ENCODE results near the gene ALKBH3. TPM values are rescaled to one million over a fixed set of nuclear protein-coding genes. Genes with fewer than 3 reads are reported as not detected.

Gene ALKBH3
- total RNA-seq, 6 donors from 2014 or later = 23.9 to 60.8 (median 27.6) TPM

GRCh38 chr11:43904742-43905535, 24.3 kb downstream of the ALKBH3 start:
- TF ChIP-seq POLR2A (IDR thresholded peaks at IDR 0.05) (no peak), EP300 (IDR thresholded peaks at IDR 0.05) (no peak), CTCF (IDR thresholded peaks at IDR 0.05) (no peak), POLR2AphosphoS5 (IDR thresholded peaks at IDR 0.05) (no peak)
- peaks cover 0 to 13% (median 4%) of the 10 kb centered on the region in 4 donors for H3K4me1 ChIP-seq
- no peaks in the 10 kb centered on the region for H3K27me3 ChIP-seq
- 68 to 84% methylated on average over 10 of the region's 10 CpGs for WGBS, 2 donors
- H3K36me3 ChIP-seq = peaks cover 0 to 59% (median 16%) of the 10 kb centered on the region in 4 donors
- peak overlapping the region in 1 of 4 donors; percentile 31 for H3K27ac ChIP-seq
- H3K4me3 ChIP-seq = no peak overlapping the region
- ATAC-seq (ENCODE audit: low FRiP score in 2 of 2) = peak in 1 of 2 donors; percentile 72
- no peaks in the 10 kb centered on the region for H3K9me3 ChIP-seq
- DNase-seq = no peak

DNA sequence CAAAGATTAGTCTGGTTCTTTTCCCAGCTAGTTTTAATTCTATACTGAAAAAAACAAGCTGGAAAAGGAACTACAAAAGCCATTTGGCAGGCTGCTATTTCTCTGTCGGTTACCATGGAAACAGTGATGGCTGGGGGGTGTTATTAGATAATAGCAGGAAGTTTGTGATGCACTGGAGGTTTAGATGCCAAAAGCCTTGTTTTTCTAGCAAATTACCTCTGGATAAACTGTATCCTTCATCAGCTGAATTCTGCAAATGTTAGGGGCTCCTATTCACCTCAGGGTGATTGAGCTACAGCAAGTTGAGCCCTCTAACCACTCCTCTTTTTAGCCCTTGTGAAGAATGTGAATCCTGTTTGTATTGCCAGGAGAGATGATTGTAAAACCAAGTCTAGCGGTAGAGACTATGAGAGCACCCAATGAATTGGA, 25.2 kb downstream of the ALKBH3 start:
- TF ChIP-seq CTCF (IDR thresholded peaks at IDR 0.05) (no peak), POLR2A (IDR thresholded peaks at IDR 0.05) (no peak)
- peak overlapping the region in 1 of 4 donors; percentile 31 for H3K27ac ChIP-seq
- WGBS, 2 donors = 69 to 75% methylated on average over 2 of the region's 2 CpGs
- H3K4me3 ChIP-seq = no peak overlapping the region
- ATAC-seq (ENCODE audit: low FRiP score in 2 of 2) (peak in 1 of 2 donors; percentile 44), DNase-seq (no peak)
- no peaks in the 10 kb centered on the region for H3K9me3 ChIP-seq
- H3K27me3 ChIP-seq = no peaks in the 10 kb centered on the region
- H3K36me3 ChIP-seq = peaks cover 0 to 63% (median 16%) of the 10 kb centered on the region in 4 donors
- peaks cover 0 to 13% (median 4%) of the 10 kb centered on the region in 4 donors for H3K4me1 ChIP-seq

DNA sequence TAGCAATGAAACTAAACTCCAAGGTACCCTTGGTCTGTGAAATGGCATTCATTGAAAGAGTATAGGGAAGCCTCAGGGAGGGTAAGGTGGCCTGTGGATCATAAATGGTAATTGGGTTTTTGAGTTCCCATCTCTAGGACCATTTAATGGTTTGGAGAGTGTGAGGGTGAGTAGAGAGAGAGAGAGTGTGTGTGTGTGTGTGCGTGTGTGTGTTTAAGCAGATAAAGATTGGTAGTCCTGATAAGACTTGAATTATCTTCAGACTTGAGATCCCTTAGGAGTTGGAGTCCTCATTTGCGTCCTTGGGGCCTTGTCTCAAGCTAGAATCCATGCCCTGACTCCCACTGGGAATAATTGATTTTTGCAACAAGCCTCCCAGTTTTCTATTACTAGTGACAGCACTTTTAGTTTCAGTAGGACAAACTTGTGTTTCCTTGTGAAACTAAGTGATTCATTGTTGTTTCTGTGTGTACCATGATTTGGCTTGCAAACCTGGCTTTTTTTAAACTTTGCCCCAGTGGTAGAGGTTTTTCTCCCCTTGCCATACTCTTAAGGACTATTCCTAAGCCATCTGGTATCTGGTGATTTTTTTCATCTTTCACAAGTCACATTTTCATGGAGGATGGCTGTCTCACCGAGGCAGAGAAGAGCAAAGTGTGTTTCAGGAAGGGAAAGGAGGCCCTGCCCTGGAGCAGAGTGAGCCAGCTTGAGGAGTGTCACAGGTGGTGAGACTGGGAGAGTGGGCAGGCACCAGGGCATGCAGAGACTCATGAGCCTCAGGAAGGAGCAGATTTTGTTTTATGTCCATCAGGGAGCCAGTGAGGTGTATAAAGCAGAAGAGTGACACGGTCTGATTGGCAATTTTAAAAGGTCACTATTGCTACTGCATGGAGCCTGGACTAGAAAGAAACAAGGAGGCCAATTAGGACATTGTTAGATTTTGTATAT, 26.7 kb downstream of the ALKBH3 start:
- TF ChIP-seq POLR2AphosphoS5 (IDR thresholded peaks at IDR 0.05) (no peak), CTCF (IDR thresholded peaks at IDR 0.05) (no peak), EP300 (IDR thresholded peaks at IDR 0.05) (no peak), POLR2A (IDR thresholded peaks at IDR 0.05) (no peak)

GRCh38 chr11:43908191-43908590, 27.6 kb downstream of the ALKBH3 start:
- Histone ChIP-seq H3K36me3 (peaks cover 0 to 46% (median 4%) of the 10 kb centered on the region in 4 donors), H3K4me3 (no peak overlapping the region), H3K27me3 (no peaks in the 10 kb centered on the region), H3K27ac (no peak overlapping the region), H3K4me1 (peaks cover 0 to 8% (median 4%) of the 10 kb centered on the region in 4 donors), H3K9me3 (no peaks in the 10 kb centered on the region)
- 94 to 96% methylated on average over 2 of the region's 2 CpGs for WGBS, 2 donors
- DNase-seq (no peak), ATAC-seq (ENCODE audit: low FRiP score in 2 of 2) (no peak)
- no peak for TF ChIP-seq EP300 (IDR thresholded peaks at IDR 0.05)
- TF ChIP-seq POLR2A (IDR thresholded peaks at IDR 0.05) = no peak
- TF ChIP-seq CTCF (IDR thresholded peaks at IDR 0.05) = no peak
- TF ChIP-seq POLR2AphosphoS5 (IDR thresholded peaks at IDR 0.05) = no peak

More for the DNA sequence above, 26.7 kb downstream of the ALKBH3 start:
- peaks cover 0 to 13% (median 4%) of the 10 kb centered on the region in 4 donors for H3K4me1 ChIP-seq
- ATAC-seq (ENCODE audit: low FRiP score in 2 of 2) (no peak), DNase-seq (no peak)
- H3K27me3 ChIP-seq = no peaks in the 10 kb centered on the region
- no peaks in the 10 kb centered on the region for H3K9me3 ChIP-seq
- H3K4me3 ChIP-seq = no peak overlapping the region
- no peak overlapping the region for H3K27ac ChIP-seq
- WGBS, 2 donors = 91 to 92% methylated on average over 4 of the region's 4 CpGs
- H3K36me3 ChIP-seq = peaks cover 0 to 51% (median 8%) of the 10 kb centered on the region in 4 donors

All from upper lobe of left lung (tissue), 6 donors.